K562 (cell line): ENCODE data around the gene GOLGA2. TPM values are rescaled to one million over a fixed set of nuclear protein-coding genes. Genes with fewer than 3 reads are reported as not detected.

ENCODE experiments used
- BMI1 ChIP-seq: fragments of 150-350 bp; IDR thresholded peaks from 2 replicates; pipeline ENCODE4 v1.6.1; 2014; ENCODE audit warnings: low read length
- CHD1 ChIP-seq: fragments of 200-600 bp; sonication (generic); IDR thresholded peaks from one replicate; pipeline ENCODE4 v1.6.1; 2012; ENCODE audit warnings: mild to moderate bottlenecking, moderate library complexity, low read length, inconsistent platforms
- CXXC5 ChIP-seq: fragments of 250-450 bp; sonication (Bioruptor Pico); IDR thresholded peaks from 2 replicates; pipeline ENCODE4 v1.8.0; 2022; ENCODE audit warnings: inconsistent platforms, mild to moderate bottlenecking, moderate library complexity
- E2F3 ChIP-seq: fragments of 250-450 bp; sonication (Bioruptor Pico); IDR thresholded peaks from 2 replicates; pipeline ENCODE4 v1.4.0; 2020; ENCODE audit warnings: mild to moderate bottlenecking
- ELF4 ChIP-seq: fragments of 450-650 bp; formaldehyde crosslinking; IDR thresholded peaks from 2 replicates; pipeline ENCODE4 v1.4.0; 2022; ENCODE audit warnings: missing genetic modification characterization
- GTF2A2 ChIP-seq: IDR thresholded peaks from 2 replicates; pipeline ENCODE4 v1.6.1; 2016; ENCODE audit warnings: mild to moderate bottlenecking, missing genetic modification characterization, missing compliant biosample characterization
- HCFC1 ChIP-seq: IDR thresholded peaks from 2 replicates; pipeline ENCODE4 v1.6.1; 2012; ENCODE audit warnings: low read depth, low read length, improper control_type of control experiment
- JUN ChIP-seq, 2 experiments: sonication (generic) in 1 of 2; formaldehyde crosslinking in 1 of 2; IDR thresholded peaks; 2 replicates each; pipeline versions ENCODE4 v1.6.1 to v1.8.0; 2012 to 2022; ENCODE audit warnings: borderline replicate concordance in 2 of 2, mild to moderate bottlenecking in 2 of 2, improper control_type of control experiment in 1 of 2, low read depth in 1 of 2, low read length in 1 of 2, missing genetic modification reagents in 1 of 2
- MXI1 ChIP-seq: IDR thresholded peaks from 2 replicates; pipeline ENCODE4 v1.6.1; 2011; ENCODE audit warnings: low read depth, mild to moderate bottlenecking, improper control_type of control experiment, low read length
- MYNN ChIP-seq, 2 experiments: sonication (generic); formaldehyde crosslinking in 1 of 2; IDR thresholded peaks; 2 replicates each; pipeline versions ENCODE4 v1.5.0 to v1.6.1; 2016 to 2020; ENCODE audit warnings: antibody characterized with exemption in 1 of 2, missing genetic modification reagents in 1 of 2
- NEUROD1 ChIP-seq: fragments of 150-350 bp; IDR thresholded peaks from 2 replicates; pipeline ENCODE4 v1.6.1; 2014; ENCODE audit warnings: borderline replicate concordance, low read length, low read depth; ENCODE audit not compliant: partially characterized antibody
- RBM39 ChIP-seq: fragments of 200-400 bp; formaldehyde crosslinking; optimal IDR thresholded peaks from 2 replicates; pipeline ENCODE3; 2018; ENCODE audit warnings: low read depth, low read length
- SLC30A9 ChIP-seq: fragments of 250-450 bp; sonication (Bioruptor Pico); IDR thresholded peaks from 2 replicates; pipeline ENCODE4 v1.8.0; 2022; ENCODE audit warnings: mild to moderate bottlenecking, moderate library complexity
- SMARCA4 ChIP-seq: fragments of 450-650 bp; IDR thresholded peaks from 2 replicates; pipeline ENCODE4 v1.6.1; 2016
- SMARCB1 ChIP-seq: IDR thresholded peaks from 2 replicates; pipeline ENCODE4 v1.6.1; 2011; ENCODE audit warnings: improper control_type of control experiment, low read depth; ENCODE audit not compliant: insufficient read length
- SPI1 ChIP-seq: IDR thresholded peaks from 2 replicates; pipeline ENCODE4 v1.6.1; 2011; ENCODE audit warnings: low read depth, low read length, control low read depth, borderline replicate concordance
- SRSF1 ChIP-seq: fragments of 200-400 bp; formaldehyde crosslinking; IDR thresholded peaks from 2 replicates; pipeline ENCODE4 v1.6.1; 2017; ENCODE audit warnings: mild to moderate bottlenecking, low read depth, low read length, moderate library complexity
- STAT6 ChIP-seq: sonication (generic); formaldehyde crosslinking; IDR thresholded peaks from 2 replicates; pipeline ENCODE4 v1.8.1; 2023; ENCODE audit warnings: mild to moderate bottlenecking, missing genetic modification reagents
- YY1 ChIP-seq, 3 experiments: IDR thresholded peaks; 2 replicates each; pipeline ENCODE4 v1.6.1; 2011; ENCODE audit warnings: low read length in 2 of 3, mild to moderate bottlenecking in 2 of 3, moderate library complexity in 2 of 3, borderline replicate concordance in 1 of 3, control low read depth in 1 of 3, low read depth in 1 of 3; ENCODE audit not compliant: insufficient read depth in 3 of 3, insufficient replicate concordance in 2 of 3, control insufficient read depth in 1 of 3, insufficient read length in 1 of 3; ENCODE audit errors: extremely low read depth in 1 of 3
- ZBTB17 ChIP-seq: fragments of 450-650 bp; formaldehyde crosslinking; IDR thresholded peaks from 2 replicates; pipeline ENCODE4 v1.4.0; 2020; ENCODE audit warnings: mild to moderate bottlenecking
- ZBTB5 ChIP-seq: fragments of 450-650 bp; IDR thresholded peaks from 2 replicates; pipeline ENCODE4 v1.6.1; 2017; ENCODE audit warnings: antibody characterized with exemption
- ZNF584 ChIP-seq: fragments of 200-800 bp; sonication (Bioruptor generic); IDR thresholded peaks from 2 replicates; pipeline ENCODE4 v1.6.1; 2016; ENCODE audit warnings: low read depth, mild to moderate bottlenecking, missing genetic modification characterization, missing compliant biosample characterization
- ZNF764 ChIP-seq: fragments of 250-450 bp; sonication (Bioruptor Pico); IDR thresholded peaks from 2 replicates; pipeline ENCODE4 v1.4.0; 2020; ENCODE audit warnings: low read depth, mild to moderate bottlenecking, moderate library complexity
- polyA plus RNA-seq, 8 experiments: library from polyadenylated mRNA; depleted of rRNA in 4 of 8; stranded (reverse) in 5 of 8; unstranded in 3 of 8; fragments of >200 nt; fragmentation: Nextera tagmentation in 2 of 8; fragmentation: Illumina TruSeq in 1 of 8; extraction: Ambion mirVana in 2 of 8; extraction: Trizol in 1 of 8; gene quantifications; 2 replicates each; pipeline versions ENCODE4 v1.2.1 to v1.2.3, GENCODE V29; 2011 to 2014; ENCODE audit warnings: inconsistent platforms in 1 of 8, missing spikeins in 1 of 8
- total RNA-seq, 7 experiments: library from RNA; depleted of rRNA in 6 of 7; stranded (reverse); fragments of >200 nt in 6 of 7; fragmentation: Illumina TruSeq in 2 of 7; extraction: Trizol in 2 of 7; gene quantifications; 2 replicates each; pipeline versions ENCODE4 v1.2.1 to v1.2.3, GENCODE V29; 2011 to 2021; ENCODE audit warnings: low replicate concordance in 1 of 7

The GOLGA2 gene
- total and polyA plus RNA-seq, 9 of the 15 experiments (the other 6 are each of a cell fraction or from before 2014, with no cell fraction given): 15.7 to 138 (median 76.0) TPM

GRCh38 chr9:128275198-128276007 is at the start of gene GOLGA2 (continued):
- no peak for TF ChIP-seq YY1 (IDR thresholded peaks at IDR 0.05; ENCODE audit: borderline replicate concordance in 1 of 3, control insufficient read depth in 1 of 3, extremely low read depth in 1 of 3, insufficient read depth in 3 of 3, insufficient read length in 1 of 3, insufficient replicate concordance in 2 of 3, low read depth in 1 of 3, low read length in 2 of 3)
- TF ChIP-seq GTF2A2: peak; percentile 55; the same call in 1 of the 2 replicates
- TF ChIP-seq ZNF584 (CRISPR knock-in tag): no peak
- 0 out of 2 replicates have a peak, but pooled peaks have one; percentile 35 for TF ChIP-seq MXI1
- TF ChIP-seq JUN (IDR thresholded peaks at IDR 0.05; ENCODE audit: borderline replicate concordance, low read depth, low read length): peak; percentile 55; the same call in 1 of the 2 replicates
- no peak for TF ChIP-seq JUN (CRISPR knock-in tag; IDR thresholded peaks at IDR 0.05; ENCODE audit: borderline replicate concordance)
- 0 out of 2 replicates have a peak, but pooled peaks have one; percentile 39 for TF ChIP-seq ZBTB17 (CRISPR knock-in tag)
- no peak for TF ChIP-seq SMARCA4
- TF ChIP-seq CXXC5 (CRISPR knock-in tag): peak; percentile 4; the same call in 1 of the 2 replicates
- TF ChIP-seq CHD1: peak; percentile 95
- no peak for TF ChIP-seq SRSF1
- TF ChIP-seq NEUROD1: peak; percentile 56
- peak; percentile 98 for TF ChIP-seq STAT6 (CRISPR knock-in tag)
- TF ChIP-seq BMI1: no peak
- no peak for TF ChIP-seq MYNN (IDR thresholded peaks at IDR 0.05)
- no peak for TF ChIP-seq MYNN (CRISPR knock-in tag; IDR thresholded peaks at IDR 0.05)
- TF ChIP-seq SMARCB1: no peak
- TF ChIP-seq SPI1: no peak
- TF ChIP-seq ZBTB5: no peak
- TF ChIP-seq ELF4: peak; percentile 70; the same call in 1 of the 2 replicates
- TF ChIP-seq HCFC1: peak; percentile 34; the same call in 1 of the 2 replicates
- TF ChIP-seq ZNF764: peak; percentile 35; the same call in 1 of the 2 replicates
- no peak for TF ChIP-seq SLC30A9 (CRISPR knock-in tag)
- peak; percentile 80 for TF ChIP-seq RBM39
- peak; percentile 43 for TF ChIP-seq E2F3 (CRISPR knock-in tag)
